NCI-H1092 treated with DMSO at 0.1 percent for 48 hours (cell line): ENCODE results near the gene JOSD1.
A peak's percentile ranks its signal among the peaks of the same experiment; 100 is the strongest.

ENCODE experiments used
- DNase-seq: peaks from one replicate; lab custom pipeline; 2025; lab: John Stamatoyannopoulos, UW

JOSD1 gene

DNA sequence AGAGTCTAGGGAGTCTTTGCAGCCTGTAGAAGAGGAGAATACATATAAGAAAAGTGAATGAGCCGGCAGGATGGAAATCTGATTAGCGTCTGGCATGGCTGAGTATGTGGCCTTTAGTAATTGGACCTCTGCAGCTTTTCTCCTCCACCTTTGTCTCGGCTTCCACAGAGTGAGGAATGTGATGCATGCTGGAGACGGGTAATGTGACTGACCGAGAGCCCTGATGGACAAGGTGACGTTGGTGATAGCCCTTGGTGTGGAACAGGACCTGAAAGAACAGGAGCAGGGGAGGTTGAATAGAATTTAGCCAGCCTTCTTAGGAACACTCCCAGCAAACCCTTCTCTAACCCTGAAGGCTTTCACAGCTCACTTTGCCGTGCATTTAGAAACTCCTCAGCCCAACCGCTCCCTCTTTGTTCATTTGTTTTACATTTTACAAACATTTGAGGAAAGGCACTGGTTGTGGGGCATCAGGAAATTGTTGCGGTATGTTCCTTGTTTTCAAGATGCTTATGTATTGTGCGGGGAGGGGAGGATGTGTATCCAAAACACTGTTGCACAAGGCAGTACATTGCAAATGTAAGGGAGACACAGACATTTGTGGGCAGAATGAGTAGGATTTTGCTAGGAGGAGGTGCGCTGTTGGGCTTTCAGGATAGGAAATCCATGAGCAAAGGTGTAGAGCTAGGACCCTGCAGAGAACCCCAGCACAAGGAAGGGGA is 11.9 kb upstream of the JOSD1 start:
- no peak for DNase-seq

DNA sequence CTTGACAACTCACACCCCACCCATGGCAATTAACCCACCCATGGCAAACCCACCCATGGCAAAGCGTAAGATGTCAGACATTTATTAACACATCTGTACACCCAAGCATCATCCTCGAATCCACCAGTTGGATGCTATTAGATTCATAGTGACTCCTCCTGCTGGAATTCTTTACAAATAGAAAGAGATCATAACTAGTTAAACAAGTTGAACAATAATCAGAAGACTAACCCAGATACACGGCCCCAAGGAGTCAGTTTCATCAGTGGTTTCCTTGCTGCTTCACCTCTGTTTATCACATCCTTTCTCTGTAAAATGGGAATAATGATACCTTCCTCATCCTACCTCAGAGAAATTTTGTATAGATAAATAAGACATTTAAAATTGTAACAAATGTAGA is 10.1 kb upstream of the JOSD1 start:
- DNase-seq: no peak

DNA sequence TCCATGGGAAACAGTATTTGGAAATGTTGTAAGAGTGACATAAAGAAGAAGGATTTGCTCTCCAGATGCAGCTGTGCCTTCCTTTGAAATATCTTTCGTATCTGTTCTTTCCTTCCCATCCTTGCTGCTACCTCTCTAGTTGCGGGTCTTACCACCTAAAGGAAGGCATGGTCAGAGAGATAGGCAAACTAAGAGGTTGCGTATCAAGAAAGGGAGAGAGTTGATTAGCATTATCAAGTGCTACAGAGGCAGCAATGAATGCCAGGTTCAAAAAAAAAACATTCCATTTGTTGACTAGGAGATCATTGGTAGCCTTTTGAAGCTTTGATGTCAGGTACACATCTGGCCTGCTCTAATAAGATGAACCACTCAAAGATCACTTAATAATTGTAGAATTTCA is 9.6 kb upstream of the JOSD1 start:
- no peak for DNase-seq

DNA sequence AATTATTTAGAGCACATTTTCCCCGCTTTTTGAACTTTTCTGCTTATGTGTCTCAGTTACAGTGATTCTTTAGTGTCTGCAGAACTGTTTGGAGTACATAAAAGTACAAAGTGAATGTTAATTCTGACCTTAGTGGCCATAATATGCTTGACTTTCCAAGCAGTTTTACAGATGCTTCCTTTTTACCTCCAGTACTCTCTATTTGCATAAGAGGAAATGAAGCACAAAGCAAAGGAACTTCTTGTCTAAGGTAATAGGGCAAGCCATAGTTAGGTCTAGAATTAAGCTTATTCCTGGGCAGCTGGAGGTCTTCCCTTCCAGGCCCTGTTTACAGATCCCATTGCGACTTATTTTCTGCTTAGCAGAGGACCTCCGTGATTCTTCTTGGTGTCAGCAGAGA is 8.6 kb upstream of the JOSD1 start:
- DNase-seq: no peak

DNA sequence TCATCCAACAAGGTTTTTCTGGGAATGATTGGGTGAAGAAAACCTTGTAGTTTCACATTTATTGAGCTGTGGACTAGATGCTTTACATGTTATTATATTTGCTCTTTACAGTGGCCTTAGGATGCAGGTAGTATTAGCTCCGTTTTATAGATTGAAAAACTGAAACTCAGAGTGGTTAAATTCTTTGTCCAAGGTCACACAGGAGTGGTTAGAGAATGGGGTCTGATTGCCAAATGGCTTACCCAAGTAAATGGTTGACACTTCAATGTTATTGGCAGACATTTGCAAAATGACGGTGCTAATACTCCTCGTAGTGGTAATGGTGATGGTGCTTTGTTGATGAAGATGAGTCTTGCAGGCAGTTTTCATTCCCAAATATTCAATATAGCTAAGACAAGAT is 7.2 kb upstream of the JOSD1 start:
- DNase-seq: no peak

DNA sequence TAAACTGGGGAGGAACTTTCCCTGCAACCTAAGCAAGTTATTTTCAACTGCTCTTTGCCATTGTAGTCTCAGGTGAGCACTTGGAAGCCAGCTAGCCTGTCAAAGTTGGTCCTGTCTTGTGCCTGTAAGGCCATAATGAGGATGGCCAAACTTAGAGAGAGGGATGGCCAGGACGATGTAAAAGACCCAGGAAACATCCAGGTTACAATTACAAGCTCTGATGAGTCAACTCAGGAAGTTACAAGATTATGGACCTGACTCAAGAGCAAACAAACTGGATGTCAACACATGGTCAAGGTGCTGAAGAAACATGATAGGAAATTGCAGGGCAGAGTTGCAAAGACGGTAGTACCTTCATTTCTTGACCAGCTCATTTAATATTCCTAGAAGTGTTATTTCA is 6.6 kb upstream of the JOSD1 start:
- no peak for DNase-seq

DNA sequence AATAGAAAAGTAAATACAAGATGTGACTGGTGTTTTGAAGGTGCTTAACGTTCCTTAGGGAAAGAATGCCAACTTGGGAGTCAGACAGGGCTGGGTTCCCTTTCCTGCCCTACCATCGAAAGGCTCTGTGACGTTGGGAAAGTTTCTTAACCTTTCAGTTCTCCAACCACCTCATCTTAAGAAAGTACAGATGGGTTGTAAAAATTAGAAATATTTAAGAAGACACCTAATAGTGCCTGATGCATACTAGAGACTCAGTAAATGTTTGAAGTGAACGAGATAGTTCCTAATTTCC is 6.1 kb upstream of the JOSD1 start:
- no peak for DNase-seq

DNA sequence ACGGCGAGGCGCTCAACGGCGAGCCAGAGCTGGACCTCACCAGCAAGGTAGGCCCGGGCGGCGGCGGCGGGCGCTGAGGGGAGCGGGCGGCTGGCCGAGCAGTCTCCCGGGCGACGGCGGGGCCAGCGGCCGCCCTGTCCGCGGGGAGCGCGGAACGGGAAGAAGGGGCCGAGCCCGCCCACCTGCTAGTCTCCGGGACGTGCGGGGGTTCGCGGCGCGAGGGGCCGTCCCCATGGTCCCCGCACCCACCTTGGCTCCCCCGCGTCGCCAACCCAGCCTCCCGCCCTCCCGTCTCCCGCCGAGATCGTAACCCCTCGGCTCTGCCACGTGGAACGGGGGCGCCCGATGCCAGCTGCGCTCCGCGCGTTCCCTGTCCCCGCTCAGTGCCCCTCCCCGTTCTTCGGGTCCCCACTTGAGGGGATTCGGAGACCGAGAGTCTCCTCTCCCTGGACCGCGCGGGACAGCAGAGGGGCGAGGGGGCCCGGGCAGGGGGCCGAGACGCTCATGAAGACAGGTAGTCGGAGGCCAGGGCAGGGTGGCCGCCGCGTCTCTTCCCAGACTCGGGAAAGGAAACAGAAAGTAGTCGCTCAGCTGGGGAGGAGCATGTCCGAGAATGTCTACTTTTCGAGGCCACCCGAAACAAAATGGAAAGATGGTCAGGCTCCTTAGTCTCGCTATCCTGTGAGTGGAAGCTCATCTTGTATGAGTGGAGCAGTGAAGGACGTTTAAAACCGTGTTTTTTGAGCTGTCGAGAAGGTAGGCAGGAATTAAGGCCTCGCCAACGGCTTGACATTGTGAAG is 5.6 kb upstream of the JOSD1 start:
- DNase-seq: peak; percentile 35

DNA sequence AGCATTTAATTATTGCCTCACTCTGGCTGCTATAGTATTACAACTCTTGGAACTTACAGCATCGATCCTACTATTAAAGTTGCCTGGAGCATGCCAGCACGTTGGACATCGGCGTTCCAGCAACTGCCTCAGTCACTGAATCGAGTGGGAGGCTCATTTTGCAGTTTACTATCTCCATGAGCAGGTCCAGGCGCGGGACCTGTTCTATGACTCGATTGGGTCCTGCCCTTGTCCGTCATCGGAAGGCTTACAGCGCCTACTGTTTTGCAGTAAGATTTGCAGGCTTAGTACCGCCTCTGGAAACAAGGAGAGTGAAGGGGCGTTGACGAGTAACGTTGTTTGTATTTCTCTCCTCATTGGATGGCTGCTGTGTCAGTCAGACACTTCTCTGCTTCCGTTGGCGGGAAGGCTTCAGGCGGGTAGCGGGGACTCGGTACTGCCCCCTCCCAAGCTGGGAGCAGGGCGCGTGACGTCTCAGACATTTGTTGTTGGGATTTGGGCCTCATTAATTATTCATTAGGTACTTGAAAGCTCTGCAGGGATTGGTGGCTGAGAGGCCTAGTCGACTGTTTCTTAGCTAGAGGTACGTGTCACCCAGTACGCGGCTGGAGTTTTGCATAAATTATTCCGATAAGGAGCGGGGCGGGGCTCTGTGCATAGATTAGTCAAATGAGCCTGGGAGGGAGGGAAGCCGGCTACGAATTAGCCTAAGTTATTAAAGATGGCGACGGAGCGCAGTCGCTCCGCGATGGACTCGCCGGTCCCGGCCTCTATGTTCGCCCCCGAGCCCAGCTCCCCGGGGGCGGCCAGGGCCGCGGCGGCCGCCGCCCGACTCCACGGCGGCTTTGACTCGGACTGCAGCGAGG is 4.7 kb upstream of the JOSD1 start, which contains the start of gene GTPBP1:
Gene GTPBP1, plus strand, starts transcription at position 710 of the 866 bp plus-strand sequence. Its CDS starts 12 bp downstream, at position 722.
- DNase-seq: peak; percentile 100

DNA sequence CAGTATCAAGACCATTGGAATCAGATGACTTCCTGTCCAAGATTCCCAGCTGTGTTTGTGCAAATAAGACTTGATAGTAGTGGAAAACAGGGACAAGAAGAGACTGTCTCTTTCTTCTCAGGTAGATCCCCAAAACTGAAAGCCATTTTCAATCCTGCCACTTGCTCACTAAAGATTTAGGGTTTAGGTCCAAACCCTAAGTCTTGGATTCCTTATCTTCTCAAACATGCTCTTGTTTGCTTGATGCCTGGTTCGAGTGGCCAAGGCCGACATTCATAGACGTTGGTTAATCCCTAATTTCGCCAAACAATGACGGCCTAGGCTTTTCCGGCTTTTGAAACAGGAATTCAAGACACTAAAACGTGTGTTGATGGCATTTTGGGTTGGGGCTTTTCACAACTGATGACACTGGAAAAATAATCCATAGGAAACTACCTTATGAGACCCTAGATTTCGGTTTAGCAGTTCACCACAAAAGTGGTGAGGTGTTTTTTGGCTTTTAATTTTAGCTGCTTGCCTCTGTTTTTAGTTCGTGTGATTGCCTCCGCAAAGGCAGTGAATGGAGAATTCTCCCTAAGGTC is 4.0 kb upstream of the JOSD1 start:
- DNase-seq: no peak

DNA sequence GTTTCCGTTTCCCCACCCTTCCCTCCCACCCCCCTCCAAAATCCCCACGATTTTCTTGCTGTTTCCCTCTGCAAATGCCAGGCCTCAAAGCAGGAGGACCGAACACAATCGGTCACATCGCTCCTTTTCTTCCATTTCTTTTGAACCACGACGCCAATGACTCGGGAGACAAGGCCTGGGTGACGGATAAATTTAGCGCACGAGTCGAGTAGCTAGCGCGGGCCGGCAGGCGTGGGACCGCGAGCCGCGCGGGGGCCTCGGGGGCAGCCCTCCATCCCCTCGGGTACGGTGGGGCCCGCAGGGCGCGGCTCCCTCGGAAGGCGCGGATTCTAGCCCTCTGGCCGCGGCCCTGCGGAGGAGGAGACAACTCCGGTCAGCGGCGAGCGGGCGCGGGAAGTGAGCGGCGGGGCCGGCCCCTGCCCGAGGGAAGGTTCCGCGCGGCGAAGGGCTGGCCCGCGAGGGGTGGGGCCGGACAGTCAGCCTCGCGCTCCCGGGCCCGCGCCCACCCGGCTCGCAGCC is 414 bp downstream of the JOSD1 start:
- DNase-seq: no peak

DNA sequence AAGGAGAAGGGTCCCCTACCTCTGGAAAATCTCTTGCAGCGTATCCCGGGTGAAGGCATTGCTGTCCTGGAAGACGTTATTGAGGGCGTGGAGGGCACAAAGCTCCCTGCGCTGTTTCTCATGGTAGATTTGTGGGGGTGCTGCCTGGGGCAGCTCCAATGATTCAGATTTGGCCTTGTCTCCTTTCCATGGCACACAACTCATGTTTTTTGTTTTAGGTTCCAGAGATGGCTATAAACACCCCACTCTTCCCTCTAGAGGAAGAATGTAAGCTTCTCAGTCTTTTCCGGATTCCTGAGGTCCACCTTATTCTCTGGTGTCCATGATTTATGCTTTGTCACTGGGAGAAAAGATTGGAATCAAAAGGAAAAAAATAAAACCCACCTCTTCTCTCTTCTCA is 959 bp downstream of the JOSD1 start:
- DNase-seq: no peak

DNA sequence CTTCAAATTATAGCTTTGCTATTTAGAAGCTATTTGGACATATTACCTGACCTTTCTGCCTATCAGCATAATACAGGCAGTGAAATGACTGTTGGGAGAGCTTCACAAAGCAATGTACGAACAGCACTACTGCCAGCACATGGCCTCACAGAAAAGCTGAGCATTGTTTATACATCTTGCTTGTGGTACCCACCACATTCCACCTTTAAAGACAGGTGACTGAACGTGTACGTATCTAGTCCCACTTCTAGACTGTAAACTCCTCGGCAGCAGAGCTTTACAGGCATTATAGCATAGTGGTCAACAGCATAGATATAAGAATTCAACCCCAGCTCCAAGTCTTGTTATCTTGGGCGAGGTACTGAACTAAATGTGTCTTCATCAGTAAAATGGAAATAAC is 1.6 kb downstream of the JOSD1 start:
- DNase-seq: no peak

DNA sequence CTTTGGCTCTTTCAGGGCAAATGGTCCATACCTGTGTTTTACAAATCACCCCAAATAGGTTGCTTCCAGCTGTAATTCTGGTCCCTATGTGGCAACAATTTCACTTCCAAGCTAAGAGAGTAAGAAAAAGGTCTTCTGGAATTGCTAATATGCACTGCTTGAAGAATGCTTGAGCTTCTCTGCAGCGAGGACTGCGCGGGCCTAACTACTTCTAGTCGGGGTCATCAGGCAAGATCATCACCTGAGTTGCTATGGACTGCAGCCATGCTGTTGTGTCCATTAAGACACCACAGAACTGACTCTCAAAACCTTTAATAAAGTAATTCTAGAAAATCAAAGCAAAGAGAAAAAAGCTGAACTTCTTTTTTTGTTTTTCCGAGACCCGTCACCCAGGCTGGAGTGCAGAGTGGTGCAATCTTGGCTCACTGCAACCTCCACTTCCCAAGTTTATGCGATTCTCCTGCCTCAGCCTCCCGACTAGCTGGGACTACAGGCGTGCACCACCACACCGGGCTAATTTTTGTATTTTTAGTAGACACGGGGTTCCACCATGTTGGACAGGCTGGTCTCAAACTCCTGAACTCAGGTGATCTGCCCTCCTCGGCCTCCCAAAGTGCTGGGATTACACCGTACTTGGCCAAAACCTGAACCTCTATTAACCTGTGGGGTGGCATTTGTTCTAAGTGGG is 2.2 kb downstream of the JOSD1 start:
- no peak for DNase-seq

DNA sequence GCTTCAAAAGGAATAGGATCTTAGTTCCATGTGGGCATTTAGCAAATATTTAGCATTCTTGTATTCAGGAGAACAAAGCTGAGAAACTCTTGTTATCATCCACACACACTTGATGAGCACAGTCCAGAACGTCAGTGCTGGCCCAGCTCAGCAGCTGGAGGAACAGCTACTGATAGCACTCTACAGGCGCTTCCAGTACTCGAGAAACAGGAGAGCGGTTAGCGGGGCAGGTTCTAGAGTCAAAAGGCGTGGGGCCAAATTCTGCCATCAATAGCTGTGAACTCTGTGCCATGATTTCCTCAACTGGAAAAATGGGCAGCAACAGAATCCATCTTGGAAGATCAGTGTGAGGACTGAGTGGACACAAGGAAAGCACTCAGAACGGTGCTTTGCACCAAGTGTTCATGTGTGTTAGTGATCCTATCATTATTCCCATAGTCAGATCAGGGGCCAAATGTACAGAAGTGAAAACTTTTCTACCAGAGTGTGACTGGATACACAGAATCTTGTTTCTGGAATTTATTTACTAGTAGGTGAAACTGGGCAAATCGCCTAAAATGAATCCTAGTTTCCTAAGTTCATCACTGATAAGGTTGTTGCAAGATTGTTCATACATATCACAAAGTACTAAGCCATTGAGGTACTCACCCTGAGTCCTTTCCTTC is 3.2 kb downstream of the JOSD1 start:
- DNase-seq: no peak

DNA sequence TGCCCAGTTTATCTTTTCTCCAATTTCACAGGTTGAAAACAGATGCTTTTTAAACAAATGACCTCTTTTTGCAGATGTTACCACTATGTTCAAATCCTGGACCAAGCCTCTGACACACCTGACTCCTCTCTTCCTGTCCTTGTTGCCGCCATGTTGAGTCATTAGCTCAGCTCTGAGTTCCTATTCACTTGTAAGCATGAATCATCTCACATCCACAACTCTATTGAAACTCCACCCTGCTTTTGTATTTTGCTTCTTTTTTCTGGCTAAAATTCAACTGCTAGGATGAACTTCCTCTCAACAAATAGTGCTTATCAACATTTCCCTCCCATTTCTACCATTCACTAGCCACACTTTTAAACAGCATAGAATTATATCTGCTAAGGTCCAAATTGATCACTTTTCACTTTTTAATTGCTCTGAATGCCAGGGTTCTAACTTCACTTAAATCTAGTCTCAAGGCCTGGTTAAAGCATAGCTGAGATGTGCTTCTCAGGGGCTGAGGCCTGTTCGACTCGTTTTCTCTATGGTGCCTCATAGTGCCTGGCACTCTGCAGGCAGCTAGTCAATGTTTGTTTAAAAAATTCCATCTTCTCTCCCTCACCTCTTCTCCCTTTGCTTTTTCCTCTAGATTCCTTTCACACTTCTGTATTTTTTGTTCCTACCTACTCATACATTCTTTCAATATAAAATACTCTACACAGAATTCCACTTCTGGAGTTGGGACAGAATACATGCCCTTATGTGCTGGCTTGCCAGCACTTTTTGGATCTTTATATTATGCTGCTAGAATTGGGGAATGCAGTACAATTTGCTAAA is 3.9 kb downstream of the JOSD1 start:
- DNase-seq: no peak

DNA sequence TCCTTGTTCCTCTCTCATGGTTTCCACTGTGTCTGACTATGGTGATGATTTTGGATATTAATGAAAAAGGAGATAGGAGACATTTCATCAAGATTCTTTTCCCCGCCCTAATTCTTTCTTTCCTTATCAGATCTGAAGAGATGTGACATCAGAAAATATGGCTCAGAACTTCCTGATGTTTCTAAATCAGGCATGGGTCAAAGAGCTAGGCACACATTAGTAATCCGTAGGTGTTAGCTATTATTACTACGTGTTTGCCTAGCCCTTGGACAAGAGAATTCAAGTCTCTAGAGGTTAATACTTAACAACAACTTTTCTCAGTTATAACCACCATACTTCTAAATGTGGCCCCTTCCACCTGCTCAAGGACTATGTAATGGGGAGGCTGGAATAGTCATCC is 5.8 kb downstream of the JOSD1 start:
- DNase-seq: no peak

DNA sequence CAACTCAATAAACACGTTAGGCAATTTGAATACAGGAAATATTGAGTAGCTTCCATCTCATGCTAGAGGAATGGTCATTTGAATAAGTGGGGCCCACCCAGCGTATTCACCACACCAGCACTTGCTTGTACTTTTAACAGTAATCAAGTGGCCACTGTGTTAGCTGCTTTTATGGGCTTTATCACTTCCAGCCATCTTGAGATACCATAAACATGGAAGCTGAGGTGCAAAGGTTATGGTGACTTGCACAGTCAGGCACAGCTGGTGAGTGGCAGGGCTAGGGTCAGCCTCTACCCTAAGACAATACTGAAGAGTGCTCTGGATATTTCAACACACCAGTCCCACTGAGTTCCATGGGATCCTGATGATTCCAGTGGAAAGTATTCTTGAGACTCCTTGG is 6.7 kb downstream of the JOSD1 start:
- no peak for DNase-seq

DNA sequence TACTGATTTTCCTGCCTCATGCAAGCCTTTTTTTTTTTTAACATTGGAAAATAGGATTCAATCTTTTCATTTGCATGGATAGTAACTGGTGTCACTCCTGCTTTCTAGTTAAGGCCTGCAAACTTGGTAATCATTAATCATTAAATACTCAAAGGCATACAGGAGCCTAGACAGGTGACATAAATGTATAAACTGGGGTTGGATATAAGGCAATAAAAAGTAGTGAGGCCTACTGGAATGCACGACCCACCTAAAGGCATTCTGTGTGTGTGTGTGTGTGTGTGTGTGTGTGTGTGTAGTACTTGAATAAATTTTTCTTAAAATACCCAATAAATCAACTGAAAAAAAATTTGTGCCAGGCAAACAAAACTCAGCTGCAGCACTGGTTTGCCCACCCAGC is 11.1 kb downstream of the JOSD1 start:
- DNase-seq: no peak

DNA sequence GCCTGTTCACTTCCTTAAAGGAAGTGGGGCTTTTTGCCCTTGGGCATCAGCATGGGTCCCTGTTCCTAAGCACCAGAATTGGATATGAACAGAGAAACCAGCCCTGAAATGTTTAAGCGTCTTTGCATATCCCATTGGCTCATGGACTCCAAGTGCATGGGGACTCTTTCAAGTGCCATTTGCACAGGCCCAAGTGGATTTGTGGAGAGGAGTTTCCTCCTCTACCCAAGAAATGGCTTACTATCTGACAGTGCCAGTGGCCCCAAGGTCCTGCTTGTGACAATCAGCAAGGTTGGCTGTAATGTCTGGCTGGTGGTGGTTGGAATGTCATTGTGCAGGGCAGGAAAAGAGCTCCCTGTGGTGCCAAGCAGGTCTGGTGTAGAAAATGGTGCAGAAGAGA is 15.0 kb downstream of the JOSD1 start:
- no peak for DNase-seq
